Prostate gland (tissue), 2 donors: ENCODE results near the gene MRPS12.
"Not testable (repeated sequence)": the region's sequence is repeated elsewhere in the genome, so short reads cannot be mapped to it uniquely, and the experiment has no call there.

ENCODE experiments used
- CTCF ChIP-seq, 4 experiments: fragments of 200-600 bp in 2 of 4; fragments of 450-650 bp in 2 of 4; sonication (generic) in 2 of 4; IDR thresholded peaks; 1 replicate in 3 of 4; 2 replicates in 1 of 4; pipeline ENCODE4 v1.5.1; 2016 to 2019; ENCODE audit warnings: antibody characterized with exemption in 4 of 4, mild to moderate bottlenecking in 2 of 4, moderate library complexity in 2 of 4
- POLR2A ChIP-seq: fragments of 450-650 bp; IDR thresholded peaks from one replicate; pipeline ENCODE4 v1.6.1; 2016; ENCODE audit warnings: antibody characterized with exemption, mild to moderate bottlenecking
- POLR2AphosphoS5 ChIP-seq: sonication (generic); formaldehyde crosslinking; IDR thresholded peaks from one replicate; pipeline ENCODE4 v1.6.1; 2017; ENCODE audit warnings: antibody characterized with exemption

GRCh38 chr19:38966149-38966548 is 35.4 kb downstream of the MRPS12 start:
- TF ChIP-seq POLR2AphosphoS5; POLR2A; CTCF (IDR thresholded peaks at IDR 0.05): not testable (repeated sequence)
